GM12878 (cell line): Measurements from ENCODE around the gene FGF19. TPM values are rescaled to one million over a fixed set of nuclear protein-coding genes. Genes with fewer than 3 reads are reported as not detected.

Experiments
- ATF2 ChIP-seq: IDR thresholded peaks from 2 replicates; pipeline ENCODE4 v1.6.1; 2012; ENCODE audit warnings: low read length, inconsistent platforms
- BCL3 ChIP-seq: IDR thresholded peaks from 2 replicates; pipeline ENCODE4 v1.6.1; 2011; ENCODE audit warnings: borderline replicate concordance, low read depth, mild to moderate bottlenecking, moderate library complexity, low read length; ENCODE audit not compliant: insufficient read depth, poor library complexity, severe bottlenecking
- CEBPB ChIP-seq, 2 experiments: fragments of 150-350 bp in 1 of 2; IDR thresholded peaks; 2 replicates each; pipeline ENCODE4 v1.6.1; 2012 to 2014; ENCODE audit warnings: low read depth in 2 of 2, low read length in 2 of 2, borderline replicate concordance in 1 of 2, inconsistent platforms in 1 of 2
- HCFC1 ChIP-seq: fragments of 150-350 bp; IDR thresholded peaks from 2 replicates; pipeline ENCODE4 v1.6.1; 2014; ENCODE audit warnings: low read length
- IRF4 ChIP-seq: IDR thresholded peaks from 2 replicates; pipeline ENCODE4 v1.6.1; 2011; ENCODE audit warnings: low read depth, low read length
- MYB ChIP-seq: fragments of 150-350 bp; IDR thresholded peaks from 2 replicates; pipeline ENCODE4 v1.6.1; 2014; ENCODE audit warnings: mild to moderate bottlenecking, low read depth, low read length, borderline replicate concordance
- NFYA ChIP-seq: IDR thresholded peaks from 2 replicates; pipeline ENCODE4 v1.6.1; 2011; ENCODE audit warnings: low read depth, mild to moderate bottlenecking, low read length, improper control_type of control experiment, borderline replicate concordance
- NRF1 ChIP-seq: conservative IDR thresholded peaks from 2 replicates; pipeline ENCODE4 v1.6.1; 2011; ENCODE audit warnings: mild to moderate bottlenecking, low read depth, low read length, improper control_type of control experiment
- RB1 ChIP-seq: fragments of 450-650 bp; formaldehyde crosslinking; IDR thresholded peaks from 2 replicates; pipeline ENCODE4 v1.6.1; 2017; ENCODE audit warnings: mild to moderate bottlenecking, borderline replicate concordance
- SUZ12 ChIP-seq: fragments of 200-600 bp; sonication (generic); IDR thresholded peaks from one replicate; pipeline ENCODE4 v1.6.1; 2018; ENCODE audit warnings: antibody characterized with exemption, mild to moderate bottlenecking; ENCODE audit not compliant: unreplicated experiment
- TCF7 ChIP-seq: IDR thresholded peaks from 2 replicates; pipeline ENCODE4 v1.6.1; 2014; ENCODE audit warnings: antibody characterized with exemption, borderline replicate concordance
- ZNF24 ChIP-seq: fragments of 450-650 bp; IDR thresholded peaks from 2 replicates; pipeline ENCODE4 v1.6.1; 2017; ENCODE audit warnings: antibody characterized with exemption, mild to moderate bottlenecking
- ZNF274 ChIP-seq: IDR thresholded peaks from one replicate; pipeline ENCODE4 v1.8.0; 2011; ENCODE audit not compliant: insufficient read length, insufficient read depth
- ZZZ3 ChIP-seq: IDR thresholded peaks from 2 replicates; pipeline ENCODE4 v1.6.1; 2011; ENCODE audit warnings: low read depth; ENCODE audit not compliant: control insufficient read depth, insufficient read length
- polyA plus RNA-seq, 11 experiments: library from polyadenylated mRNA; depleted of rRNA in 4 of 11; unstranded in 6 of 11; stranded (reverse) in 5 of 11; fragments of >200 nt; fragmentation: Nextera tagmentation in 4 of 11; fragmentation: Illumina TruSeq in 1 of 11; extraction: Ambion mirVana in 4 of 11; extraction: Trizol in 1 of 11; gene quantifications; 1 replicate in 1 of 11; 2 replicates in 10 of 11; pipeline versions ENCODE4 v1.2.1 to v1.2.3, GENCODE V29; 2011 to 2016; ENCODE audit warnings: inconsistent platforms in 2 of 11, missing spikeins in 2 of 11, low read depth in 1 of 11
- total RNA-seq, 4 experiments: library from RNA; depleted of rRNA in 3 of 4; stranded (reverse); fragments of >200 nt in 3 of 4; fragmentation: Illumina TruSeq in 1 of 4; extraction: Trizol in 1 of 4; gene quantifications; 2 replicates each; pipeline versions ENCODE4 v1.2.1 to v1.2.3, GENCODE V29; 2013 to 2021
- TF ChIP-seq, protein P1 (sequence below): fragments of 450-650 bp; formaldehyde crosslinking; IDR thresholded peaks from 2 replicates; pipeline ENCODE4 v1.5.0; 2022; ENCODE audit warnings: mild to moderate bottlenecking, missing genetic modification characterization
- TF ChIP-seq, protein P2 (sequence below), 3 experiments: IDR thresholded peaks in 2 of 3; conservative IDR thresholded peaks in 1 of 3; 2 replicates each; pipeline ENCODE4 v1.5.1; 2011; ENCODE audit warnings: low read depth in 3 of 3, low read length in 3 of 3, mild to moderate bottlenecking in 3 of 3, control low read depth in 2 of 3, moderate library complexity in 2 of 3, inconsistent platforms in 1 of 3, mixed read lengths in 1 of 3; ENCODE audit not compliant: control insufficient read depth in 2 of 3, insufficient read depth in 1 of 3; ENCODE audit errors: extremely low read depth in 1 of 3
- TF ChIP-seq, protein P3 (sequence below): fragments of 450-650 bp; IDR thresholded peaks from 2 replicates; pipeline ENCODE4 v1.6.1; 2017; ENCODE audit warnings: borderline replicate concordance
- TF ChIP-seq, protein P4 (sequence below): IDR thresholded peaks from 2 replicates; pipeline ENCODE4 v1.6.1; 2012; ENCODE audit warnings: low read depth, low read length, improper control_type of control experiment

The FGF19 gene
- total and polyA plus RNA-seq, 10 of the 15 experiments (the other 5 are each of a cell fraction or from before 2014, with no cell fraction given) = 0.08 TPM; not detected in 9

GRCh38 chr11:69670158-69670845 is 33.5 kb downstream of the FGF19 start (continued):
- TF ChIP-seq TCF7 (no peak), IRF4 (0 out of 2 replicates have a peak, but pooled peaks have one; percentile 26), BCL3 (no peak), ZZZ3 (no peak), MYB (no peak), ATF2 (no peak), ZNF274 (no peak), NFYA (no peak), NRF1 (no peak), HCFC1 (no peak), CEBPB (IDR thresholded peaks at IDR 0.05; ENCODE audit: borderline replicate concordance in 1 of 2, low read depth in 2 of 2, low read length in 2 of 2) (no peak), ZNF24 (no peak), SUZ12 (no peak), RB1 (peak; percentile 58; the same call in 1 of the 2 replicates)
- TF ChIP-seq, protein P1, sequence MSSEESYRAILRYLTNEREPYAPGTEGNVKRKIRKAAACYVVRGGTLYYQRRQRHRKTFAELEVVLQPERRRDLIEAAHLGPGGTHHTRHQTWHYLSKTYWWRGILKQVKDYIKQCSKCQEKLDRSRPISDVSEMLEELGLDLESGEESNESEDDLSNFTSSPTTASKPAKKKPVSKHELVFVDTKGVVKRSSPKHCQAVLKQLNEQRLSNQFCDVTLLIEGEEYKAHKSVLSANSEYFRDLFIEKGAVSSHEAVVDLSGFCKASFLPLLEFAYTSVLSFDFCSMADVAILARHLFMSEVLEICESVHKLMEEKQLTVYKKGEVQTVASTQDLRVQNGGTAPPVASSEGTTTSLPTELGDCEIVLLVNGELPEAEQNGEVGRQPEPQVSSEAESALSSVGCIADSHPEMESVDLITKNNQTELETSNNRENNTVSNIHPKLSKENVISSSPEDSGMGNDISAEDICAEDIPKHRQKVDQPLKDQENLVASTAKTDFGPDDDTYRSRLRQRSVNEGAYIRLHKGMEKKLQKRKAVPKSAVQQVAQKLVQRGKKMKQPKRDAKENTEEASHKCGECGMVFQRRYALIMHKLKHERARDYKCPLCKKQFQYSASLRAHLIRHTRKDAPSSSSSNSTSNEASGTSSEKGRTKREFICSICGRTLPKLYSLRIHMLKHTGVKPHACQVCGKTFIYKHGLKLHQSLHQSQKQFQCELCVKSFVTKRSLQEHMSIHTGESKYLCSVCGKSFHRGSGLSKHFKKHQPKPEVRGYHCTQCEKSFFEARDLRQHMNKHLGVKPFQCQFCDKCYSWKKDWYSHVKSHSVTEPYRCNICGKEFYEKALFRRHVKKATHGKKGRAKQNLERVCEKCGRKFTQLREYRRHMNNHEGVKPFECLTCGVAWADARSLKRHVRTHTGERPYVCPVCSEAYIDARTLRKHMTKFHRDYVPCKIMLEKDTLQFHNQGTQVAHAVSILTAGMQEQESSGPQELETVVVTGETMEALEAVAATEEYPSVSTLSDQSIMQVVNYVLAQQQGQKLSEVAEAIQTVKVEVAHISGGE (CRISPR knock-in tag) = no peak
- TF ChIP-seq, protein P2, sequence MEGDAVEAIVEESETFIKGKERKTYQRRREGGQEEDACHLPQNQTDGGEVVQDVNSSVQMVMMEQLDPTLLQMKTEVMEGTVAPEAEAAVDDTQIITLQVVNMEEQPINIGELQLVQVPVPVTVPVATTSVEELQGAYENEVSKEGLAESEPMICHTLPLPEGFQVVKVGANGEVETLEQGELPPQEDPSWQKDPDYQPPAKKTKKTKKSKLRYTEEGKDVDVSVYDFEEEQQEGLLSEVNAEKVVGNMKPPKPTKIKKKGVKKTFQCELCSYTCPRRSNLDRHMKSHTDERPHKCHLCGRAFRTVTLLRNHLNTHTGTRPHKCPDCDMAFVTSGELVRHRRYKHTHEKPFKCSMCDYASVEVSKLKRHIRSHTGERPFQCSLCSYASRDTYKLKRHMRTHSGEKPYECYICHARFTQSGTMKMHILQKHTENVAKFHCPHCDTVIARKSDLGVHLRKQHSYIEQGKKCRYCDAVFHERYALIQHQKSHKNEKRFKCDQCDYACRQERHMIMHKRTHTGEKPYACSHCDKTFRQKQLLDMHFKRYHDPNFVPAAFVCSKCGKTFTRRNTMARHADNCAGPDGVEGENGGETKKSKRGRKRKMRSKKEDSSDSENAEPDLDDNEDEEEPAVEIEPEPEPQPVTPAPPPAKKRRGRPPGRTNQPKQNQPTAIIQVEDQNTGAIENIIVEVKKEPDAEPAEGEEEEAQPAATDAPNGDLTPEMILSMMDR (IDR thresholded peaks at IDR 0.05 in 2 of 3, conservative IDR thresholded peaks at IDR 0.05 in 1 of 3; ENCODE audit: control insufficient read depth in 2 of 3, extremely low read depth in 1 of 3, insufficient read depth in 1 of 3, low read depth in 3 of 3, low read length in 3 of 3) = peak; percentile 92 to 95 (median 93); a peak in 5 of 6 replicates
- TF ChIP-seq, protein P3, sequence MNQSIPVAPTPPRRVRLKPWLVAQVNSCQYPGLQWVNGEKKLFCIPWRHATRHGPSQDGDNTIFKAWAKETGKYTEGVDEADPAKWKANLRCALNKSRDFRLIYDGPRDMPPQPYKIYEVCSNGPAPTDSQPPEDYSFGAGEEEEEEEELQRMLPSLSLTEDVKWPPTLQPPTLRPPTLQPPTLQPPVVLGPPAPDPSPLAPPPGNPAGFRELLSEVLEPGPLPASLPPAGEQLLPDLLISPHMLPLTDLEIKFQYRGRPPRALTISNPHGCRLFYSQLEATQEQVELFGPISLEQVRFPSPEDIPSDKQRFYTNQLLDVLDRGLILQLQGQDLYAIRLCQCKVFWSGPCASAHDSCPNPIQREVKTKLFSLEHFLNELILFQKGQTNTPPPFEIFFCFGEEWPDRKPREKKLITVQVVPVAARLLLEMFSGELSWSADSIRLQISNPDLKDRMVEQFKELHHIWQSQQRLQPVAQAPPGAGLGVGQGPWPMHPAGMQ = no peak
- TF ChIP-seq, protein P4, sequence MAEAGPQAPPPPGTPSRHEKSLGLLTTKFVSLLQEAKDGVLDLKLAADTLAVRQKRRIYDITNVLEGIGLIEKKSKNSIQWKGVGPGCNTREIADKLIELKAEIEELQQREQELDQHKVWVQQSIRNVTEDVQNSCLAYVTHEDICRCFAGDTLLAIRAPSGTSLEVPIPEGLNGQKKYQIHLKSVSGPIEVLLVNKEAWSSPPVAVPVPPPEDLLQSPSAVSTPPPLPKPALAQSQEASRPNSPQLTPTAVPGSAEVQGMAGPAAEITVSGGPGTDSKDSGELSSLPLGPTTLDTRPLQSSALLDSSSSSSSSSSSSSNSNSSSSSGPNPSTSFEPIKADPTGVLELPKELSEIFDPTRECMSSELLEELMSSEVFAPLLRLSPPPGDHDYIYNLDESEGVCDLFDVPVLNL = no peak
